GM12801 (cell line): ENCODE data around the gene DHRS7C.

Experiments
- CTCF ChIP-seq: IDR thresholded peaks from one replicate; pipeline ENCODE4 v1.5.1; 2011; ENCODE audit warnings: control low read depth; ENCODE audit not compliant: insufficient read length; ENCODE audit errors: extremely low read depth

The DHRS7C gene

GRCh38 chr17:9726291-9726690, 65.1 kb downstream of the DHRS7C start:
- no peak for TF ChIP-seq CTCF

GRCh38 chr17:9725575-9725974, 65.8 kb downstream of the DHRS7C start:
- no peak for TF ChIP-seq CTCF
